Measurements from ENCODE around the gene FBN2.

The FBN2 gene

DNA sequence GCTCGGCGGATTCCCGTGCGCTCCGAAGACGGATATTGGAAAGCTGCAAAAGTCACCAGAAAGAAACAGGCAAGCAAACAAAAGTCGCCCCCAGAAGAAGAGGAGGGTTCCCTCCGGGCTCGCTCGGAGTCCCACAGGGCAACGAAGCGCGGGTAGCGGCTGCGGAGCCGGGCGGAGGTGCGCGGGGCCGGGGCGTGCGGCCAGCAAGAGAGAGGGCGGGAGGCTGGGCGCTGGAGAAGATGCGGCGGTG, at the start of gene FBN2:
TSS of gene FBN2 (minus strand) at position 246 of the 250 bp plus-strand sequence. CDS start 642 bp downstream, outside the sequence.
- no peak for DNase-seq

DNA sequence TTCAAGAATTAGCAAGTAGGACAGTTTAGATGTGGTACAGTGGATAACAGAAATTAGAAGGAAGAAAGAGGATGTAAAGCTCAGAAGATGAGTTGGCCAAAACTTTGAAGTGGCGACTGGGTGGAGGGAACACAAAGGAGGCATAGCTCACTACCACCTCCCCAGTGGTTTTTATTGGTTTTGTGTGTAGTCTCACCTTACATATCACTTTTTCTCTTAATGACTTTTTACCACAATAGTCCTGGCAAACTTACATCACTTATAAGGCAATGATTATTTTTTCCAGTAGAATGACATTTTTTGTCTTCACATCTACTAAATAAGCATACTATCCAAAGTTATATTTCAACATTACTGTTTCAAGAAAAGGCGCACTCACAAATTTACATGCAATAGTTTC, 49.2 kb upstream of the FBN2 start:
- DNase-seq: no peak

DNA sequence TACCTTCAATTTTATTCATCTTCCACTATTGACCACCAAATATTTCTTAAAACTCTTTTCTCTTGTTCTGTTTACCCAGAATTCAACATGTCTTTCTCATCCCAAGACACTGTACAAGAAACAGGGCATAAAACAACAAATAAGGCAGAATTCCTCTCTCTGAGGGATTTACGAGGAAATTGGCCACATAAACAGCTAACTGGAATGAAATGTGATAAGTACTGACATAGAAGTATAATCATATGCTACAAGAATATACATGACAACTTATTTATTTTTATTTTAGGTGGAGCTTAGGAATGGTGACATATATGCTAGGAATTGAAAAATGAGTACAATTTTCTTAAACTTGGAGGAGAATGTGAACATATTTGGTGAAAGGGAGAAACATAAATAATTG, 48.8 kb upstream of the FBN2 start:
- no peak for DNase-seq

DNA sequence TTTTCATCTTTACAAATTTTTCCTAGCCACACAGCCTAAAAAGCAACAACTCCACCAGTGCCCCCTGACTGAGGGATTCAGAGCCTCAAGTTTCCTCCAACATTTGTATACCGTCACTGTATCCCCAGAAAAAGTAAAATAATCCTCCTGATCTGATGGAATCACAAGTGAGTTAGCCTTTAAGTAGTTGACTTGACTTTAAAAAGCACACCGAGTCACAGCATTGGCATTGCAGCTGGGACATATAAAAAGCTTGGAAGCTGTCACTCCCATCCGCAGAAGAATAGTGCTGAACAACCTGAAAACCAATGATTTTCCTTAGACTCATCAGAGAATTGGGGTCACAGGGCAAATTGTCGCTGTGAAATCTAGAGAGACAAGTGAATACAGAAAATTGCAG, 41.6 kb upstream of the FBN2 start:
- DNase-seq: no peak

DNA sequence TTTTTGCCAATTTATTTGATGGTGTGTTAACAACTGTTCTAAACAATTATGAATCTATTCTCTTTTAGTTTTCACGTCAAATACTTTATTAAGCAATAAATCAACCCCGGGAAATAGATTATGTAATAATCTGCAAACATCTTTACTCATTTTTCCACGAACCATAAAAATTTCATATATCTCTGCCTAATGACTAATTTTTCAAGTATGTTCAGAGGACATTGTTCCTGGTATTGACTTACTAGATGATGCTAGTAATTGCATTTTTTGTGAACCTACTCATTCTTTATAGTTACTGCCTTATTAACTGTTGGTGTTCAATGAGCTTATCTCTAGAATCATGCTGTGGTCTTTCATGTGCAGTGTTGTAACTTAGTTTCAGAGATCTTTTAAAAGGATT, 41.0 kb upstream of the FBN2 start:
- no peak for DNase-seq

DNA sequence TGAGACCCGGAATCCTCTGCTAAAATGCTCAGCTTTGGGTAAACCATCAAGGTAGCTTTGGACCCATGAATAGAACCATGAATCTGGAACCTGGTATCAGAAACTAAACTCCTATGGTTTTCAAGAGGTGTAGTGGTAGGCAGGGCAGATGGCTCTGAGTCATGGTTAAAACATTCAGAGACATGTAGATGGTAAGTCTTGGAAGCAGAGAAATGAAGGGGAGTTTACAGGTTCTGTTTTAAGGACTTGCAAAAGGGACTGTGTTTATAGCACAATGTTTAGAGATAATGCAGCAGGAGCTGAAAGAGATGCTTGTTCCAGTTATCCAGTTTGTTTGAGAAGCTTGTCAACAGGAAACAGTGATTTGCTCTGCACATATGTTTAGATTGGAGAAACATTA, 36.0 kb upstream of the FBN2 start:
- no peak for DNase-seq

DNA sequence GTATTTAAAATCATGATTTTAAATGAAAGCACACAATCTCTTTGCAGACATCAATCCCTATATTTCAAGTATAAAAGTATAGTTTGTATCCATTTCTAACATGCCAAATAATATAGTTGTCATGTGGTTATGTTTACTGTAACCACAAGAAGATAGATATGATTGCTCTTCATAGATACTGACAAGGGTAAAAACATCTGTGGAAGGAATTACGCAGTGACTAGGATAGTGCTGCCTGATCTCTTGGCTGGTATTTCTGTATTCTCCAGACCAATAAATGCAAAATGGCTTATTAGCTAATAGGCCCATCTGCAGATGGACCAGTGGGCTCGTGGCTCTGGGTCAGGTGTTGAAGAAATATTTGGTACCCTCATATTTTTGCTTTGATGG, 34.9 kb upstream of the FBN2 start:
- DNase-seq: no peak

DNA sequence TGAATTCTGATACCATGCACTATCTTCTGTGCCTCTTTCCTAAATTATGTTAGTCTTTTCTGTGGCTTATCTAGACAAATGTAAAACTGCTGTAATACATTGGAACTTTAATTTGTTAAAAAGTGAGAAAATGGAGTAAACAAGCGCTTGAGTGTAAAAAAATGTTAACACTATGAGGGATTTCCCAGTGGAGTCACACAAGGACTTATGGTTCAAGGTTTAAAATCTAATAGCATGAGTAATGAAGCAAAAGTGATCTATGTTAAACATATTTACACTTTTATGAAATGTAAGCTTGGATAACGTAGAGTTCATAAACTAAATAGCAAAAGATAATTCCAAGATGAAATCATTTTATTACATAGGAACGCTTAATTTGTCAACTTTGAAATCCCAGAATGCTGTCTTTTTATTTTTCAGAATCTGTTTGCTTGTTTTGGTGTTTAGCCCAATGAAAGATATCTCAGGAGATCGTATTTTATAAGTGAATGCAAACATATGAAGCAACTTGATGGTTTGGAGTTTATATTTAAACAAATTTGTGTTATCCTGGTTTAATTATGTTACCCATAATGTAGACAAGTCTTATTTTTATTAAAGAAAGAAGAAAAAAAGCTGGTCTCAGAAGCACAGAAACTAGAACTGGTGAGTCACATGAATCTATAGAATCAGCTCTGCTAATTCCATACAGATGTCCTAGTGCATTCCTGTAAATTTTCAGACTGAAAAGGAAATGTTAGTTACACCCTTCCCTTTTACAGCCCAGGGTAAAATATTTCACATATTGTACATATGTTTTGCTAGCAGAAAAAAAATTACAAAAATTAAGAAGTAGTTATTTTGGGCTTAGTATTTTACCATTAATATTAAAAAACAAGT, 34.2 kb upstream of the FBN2 start:
- DNase-seq: no peak

DNA sequence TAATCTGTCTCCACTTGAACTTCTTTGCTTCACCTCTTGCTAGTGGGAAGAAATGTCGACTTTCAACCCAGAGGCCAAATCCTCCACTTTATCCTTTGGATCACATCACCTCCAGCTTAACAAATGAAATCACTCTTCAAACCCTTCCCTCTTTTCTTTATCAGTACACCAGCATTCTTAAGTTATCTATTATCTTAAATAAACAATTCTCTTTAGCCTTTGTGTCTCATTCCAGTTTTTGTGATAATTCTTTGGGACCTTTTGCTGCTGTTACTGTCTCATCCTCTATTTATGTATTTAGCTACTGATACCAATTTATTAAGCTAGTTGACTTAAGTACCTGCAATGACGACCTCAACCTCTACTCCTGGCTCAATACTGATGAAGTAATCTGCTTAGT, 28.1 kb upstream of the FBN2 start:
- DNase-seq: no peak

DNA sequence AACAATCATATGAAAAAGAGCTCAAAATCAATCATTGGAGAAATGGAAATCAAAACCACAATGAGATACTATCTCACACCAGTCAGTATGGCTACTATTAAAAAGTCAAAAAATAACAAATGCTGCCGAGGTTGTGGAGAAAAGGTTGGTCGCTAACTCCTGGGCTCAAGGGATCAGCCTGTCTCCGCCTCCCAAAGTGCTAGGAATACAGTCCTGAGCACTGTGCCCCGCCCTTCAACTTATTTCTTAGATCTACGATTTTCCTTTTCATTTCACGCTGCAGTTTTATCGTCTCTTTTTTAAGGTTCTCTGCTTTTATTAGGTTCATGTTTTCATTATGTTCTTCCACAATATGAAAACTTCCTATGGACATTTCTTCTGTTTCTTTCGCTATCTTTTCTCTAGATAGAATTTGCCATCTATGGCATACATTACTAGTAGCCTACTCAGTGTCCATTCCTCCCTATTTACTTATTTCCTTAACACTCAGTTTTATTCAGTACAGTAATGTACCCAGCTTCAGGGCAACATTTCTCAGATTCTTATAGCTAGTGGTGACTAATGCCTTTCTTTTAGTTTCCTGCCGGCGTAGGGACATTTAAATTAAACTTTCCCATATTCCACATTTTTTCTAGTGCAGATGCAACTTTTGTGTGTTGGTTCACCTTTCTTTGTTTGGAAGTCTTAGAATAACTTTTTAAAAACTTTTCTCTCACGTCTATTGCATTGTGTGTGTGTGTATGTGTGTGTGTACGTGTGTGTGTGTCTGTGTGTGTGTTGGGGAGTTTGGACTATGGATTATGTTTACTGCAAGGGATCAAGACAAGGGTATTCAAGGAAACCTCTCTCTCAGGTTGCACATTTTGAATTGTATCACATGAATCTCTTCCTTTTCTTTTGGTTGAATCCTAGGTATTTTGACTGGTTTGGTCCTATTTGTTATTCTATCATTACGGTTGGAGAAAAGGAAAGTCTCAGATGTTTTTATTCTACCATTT, 21.6 kb upstream of the FBN2 start:
- DNase-seq: no peak

DNA sequence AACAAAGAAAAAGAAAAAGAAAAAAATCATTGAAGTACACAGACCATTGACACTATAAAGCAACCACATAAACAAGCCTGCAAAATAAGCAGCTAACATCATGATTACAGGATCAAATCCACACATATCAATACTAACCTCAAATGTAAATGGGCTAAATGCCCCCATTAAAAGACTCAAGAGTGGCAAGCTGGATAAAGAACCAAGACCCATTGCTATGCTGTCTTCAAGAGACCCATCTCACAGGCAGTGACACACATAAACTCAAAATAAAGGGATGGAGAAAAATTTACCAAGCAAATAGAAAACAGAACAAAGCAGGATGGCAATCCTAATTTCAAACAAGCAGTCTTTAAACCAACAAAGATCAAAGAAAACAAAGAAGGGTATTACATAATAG, 15.7 kb upstream of the FBN2 start:
- DNase-seq: no peak

DNA sequence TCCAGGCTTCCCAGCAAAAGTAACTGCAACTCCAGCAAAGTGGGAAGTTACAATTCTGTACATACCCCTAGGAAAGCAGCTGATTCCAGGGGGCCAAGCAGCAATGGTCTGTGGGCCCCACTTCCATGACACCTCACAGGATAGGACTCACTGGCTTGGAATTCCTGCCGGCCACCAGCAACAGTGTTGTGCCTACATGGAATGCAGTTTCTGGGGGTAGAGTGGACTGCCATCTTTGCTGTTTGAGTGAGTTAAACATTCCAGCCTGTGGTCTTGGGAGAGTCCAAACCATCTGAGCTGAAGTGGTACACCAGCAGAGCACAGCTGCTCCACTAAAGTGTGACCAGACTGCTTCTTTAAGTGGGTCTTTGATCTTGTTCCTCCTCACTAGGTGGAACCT, 13.4 kb upstream of the FBN2 start:
- no peak for DNase-seq

DNA sequence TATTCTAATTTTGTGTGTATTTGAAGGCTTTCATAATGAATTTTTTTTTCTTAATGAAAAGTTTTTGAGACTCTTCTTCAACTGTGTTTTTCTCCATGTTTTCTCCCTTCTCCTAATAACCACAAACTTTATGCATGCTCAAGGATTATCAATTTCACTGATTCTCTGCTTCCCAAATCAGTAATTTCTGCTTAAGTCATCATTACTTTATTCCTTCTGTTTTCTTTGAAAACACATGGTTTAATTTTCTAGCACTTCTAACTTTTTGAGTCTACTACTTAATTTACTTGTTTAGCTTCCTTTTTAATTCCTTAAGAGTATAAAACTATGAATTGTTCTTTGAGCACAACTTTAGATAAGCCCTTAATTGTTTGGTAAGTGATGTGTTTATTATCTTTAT, 11.5 kb upstream of the FBN2 start:
- no peak for DNase-seq

DNA sequence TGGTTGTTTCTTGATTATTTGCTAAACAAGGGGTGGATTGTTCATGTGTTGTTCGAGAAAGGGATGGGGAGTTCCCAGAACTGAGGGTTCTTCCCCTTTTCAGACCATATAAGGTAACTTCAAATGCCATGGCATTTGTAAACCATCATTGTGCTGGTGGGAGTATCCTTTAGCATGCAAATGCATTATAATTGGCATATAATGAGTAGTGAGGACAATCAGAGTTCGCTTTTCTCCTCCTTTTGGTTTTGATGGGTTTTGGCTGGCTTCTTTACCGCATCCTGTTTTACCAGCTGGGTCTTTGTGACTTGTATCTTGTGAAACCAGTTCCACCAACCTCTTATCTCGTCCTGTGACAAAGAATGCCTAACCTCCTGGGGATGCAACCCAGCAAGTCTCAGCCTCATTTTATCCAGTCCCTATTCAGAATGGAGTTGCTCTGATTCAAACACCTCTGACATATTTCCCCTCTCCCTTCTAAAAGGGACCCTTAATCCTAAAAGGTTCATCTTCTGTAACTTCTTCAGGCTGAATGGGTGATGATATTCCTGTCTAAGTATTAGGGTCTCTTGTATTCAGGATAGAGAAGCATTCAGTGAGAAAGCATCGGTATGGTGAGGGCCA, 8.7 kb upstream of the FBN2 start:
- no peak for DNase-seq

DNA sequence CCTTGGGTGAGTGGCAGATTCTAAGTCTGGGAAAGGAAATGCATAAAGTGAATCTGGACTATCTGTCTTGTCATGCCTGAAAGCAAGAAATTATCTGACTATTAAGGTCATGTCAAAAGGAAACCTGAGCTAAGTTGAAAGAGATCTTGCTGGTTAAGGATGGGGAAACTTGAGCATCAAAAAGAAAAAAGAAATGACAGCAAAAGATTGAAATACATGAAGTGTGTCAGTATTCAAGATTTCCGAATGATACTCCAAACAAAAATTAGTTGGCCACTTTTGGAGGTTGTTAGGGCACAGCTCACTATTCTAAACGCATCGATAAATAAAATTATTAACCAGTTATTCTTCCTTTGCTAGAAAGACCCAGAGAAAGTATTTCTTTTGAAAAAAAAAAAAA, 3.3 kb upstream of the FBN2 start:
- no peak for DNase-seq

DNA sequence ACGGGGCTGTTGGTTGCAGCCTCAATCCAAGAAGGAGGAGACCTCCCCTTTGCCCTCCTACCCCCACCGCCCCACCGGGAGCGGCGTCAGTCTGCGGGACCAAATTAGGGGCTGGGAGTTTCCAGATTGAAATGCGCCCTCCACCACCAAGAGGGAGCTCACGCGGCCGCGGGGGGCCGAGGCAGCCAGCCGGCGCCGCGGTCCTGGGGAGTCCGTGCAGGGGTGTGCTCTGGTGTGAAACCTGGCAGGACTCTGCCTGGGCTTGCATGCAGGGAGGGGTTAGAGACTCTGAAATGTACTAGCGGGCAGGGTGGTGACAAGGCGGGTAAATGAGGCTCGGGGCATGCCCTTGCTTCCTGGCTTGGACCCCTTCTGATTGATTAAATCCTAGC, 989 bp upstream of the FBN2 start:
- DNase-seq: no peak

DNA sequence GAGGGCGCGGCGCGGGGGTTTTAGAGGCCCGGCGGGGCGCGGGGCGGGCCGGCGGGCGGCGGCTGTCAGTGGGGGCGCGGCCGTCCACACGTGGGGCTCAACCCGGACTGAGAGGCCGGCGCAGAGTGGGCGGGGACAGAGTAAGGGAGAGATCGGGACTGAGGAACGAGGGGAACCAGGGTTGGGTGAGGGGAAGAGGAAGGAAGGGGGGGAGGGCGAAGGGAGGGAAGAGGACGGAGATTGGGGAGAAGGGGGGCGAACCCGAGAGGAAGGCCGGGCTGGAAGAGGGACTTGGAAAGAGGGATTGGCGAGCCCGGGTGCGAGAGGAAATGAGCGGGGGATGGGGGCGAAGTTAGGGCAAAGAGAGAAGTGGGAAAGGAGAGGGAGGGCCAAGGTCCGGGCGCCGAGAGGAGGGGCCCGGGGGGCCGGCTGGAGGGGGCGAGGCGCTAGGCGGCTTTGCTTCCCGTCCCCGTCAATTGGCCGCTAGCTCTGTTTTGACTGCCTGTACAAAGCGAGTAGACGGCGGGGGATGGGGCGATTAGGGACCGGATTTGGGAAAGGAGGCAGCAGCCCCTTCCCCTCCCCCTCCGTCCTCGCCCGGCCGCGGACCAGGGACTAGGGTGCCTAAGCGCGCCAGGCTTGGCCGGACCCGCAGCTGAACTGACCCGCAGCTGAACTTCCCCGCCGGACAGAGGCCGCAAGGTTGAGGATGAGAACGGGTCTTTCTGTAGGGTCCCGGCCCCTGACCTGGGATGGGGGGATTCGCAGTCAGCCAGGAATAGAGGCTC, 399 bp upstream of the FBN2 start:
- no peak for DNase-seq

DNA sequence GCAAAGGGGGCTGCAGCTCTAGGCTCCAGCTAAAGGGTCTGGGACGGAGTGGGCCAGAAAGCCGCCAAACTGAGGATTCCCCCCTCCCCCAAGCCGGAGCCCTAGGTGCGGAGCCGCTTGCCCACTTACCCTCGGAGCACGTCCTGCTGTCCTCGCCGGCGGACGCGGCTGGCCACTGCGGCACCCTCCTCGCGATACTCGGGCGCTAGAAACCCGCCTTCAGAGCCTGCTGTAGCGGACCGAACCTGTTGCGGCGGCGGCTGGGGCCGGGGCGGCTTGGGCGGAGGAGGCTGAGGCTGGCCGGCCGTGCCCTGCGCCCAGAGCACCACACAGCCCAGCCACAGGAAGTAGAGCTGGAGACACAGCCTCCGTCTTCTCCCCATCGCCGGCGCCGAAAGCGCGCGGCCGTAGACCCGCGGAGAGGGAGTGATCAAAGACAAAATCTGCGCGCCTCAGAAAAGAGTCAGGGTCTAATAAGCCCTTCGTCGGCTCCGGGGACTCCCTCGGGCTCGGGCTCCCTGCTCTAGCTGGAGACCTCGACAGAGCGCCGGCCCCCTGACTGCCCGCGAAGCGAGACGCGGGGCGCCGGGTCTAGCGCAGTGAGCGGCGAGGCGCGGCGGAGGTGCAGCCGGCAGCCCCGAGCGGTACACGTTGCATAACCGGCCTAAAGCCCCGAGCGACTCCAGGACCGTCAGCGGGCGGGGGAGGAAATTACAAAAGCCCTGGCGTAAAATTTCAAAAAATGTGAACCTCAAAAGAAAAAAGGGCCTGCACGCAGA, 635 bp downstream of the FBN2 start:
- DNase-seq: no peak

DNA sequence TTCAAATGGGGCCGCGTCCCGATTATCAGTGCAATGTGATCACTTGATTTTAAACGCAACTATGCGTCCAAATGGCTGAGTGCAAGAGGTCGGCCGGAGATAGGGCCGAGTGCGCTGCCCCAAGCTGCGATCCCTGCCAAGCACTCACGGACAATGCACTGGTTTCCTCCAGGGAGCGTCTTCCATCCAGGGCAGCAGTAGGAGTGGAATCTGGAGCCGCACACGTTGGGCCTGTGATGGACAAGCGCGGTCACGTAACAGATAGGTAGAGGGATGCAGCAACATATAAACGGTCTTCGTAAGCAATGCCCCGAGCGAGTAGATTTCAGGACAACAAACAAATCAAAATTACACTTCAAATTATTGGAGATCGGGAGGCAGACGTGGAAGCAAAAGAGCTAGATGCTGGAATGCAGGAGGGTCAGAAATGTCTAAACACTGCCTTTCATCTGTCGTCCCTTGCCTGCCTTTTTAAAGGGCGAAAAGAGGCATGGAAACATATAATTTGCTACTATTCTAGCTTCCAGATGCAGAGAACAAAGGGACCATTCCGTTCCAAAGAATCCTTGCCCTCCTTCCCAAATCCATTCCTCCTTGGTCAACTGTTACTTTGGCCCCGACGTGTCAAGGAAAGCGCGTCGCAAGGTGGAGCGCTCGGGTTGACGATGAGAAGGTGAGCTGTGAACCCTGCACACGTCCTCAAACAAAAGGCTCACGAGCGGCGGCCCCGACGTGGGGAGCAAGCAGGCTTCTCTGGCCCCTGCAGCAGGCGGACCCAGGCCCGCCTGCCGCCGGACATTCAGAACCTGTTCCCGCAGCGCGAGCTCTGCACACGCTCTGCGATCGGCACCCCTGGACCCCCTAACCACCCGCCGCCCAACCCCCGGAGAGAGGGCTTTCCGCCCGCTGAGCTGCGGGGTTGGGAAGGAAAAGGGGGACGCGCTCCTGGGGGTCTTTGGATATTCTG, 1.5 kb downstream of the FBN2 start:
- no peak for DNase-seq

DNA sequence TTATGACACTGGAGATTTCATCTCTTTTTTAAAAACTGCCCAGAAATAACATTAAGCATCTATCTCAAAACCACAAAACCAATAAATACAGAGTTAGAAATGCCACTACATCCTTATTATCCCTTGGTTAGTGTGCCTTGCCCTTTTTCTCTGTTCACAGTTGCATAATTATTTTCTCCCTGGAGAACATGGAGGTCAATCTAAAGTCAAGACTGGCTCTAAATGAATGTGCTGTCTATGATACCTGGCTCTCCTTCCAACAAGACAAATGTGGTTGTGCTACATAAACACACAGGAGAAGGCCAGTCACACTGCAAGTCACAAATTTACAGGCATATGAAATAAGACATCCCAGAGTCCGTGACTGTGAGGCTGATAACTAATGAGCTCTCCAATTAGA, 2.8 kb downstream of the FBN2 start:
- DNase-seq: no peak

DNA sequence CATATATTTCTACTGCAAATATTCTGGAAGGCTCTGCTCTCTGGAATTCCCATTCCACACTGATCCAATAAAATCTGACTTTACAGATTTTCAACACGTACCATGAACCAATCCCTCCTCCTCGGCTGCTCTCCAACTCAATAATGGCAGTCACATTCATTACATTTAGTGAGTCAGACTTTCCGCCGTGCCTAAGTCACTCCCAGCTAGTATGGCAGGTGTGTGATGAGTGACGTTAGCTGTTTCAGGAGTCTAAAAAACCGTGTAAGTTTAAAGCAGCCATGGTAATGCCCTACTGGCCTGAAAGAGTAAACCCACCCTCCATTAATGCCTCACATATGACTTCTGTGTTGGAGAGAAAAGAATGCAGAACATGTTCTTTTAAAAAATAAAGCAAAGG, 3.3 kb downstream of the FBN2 start:
- no peak for DNase-seq
